Transverse colon (tissue), 4 donors: ENCODE measurements around the gene SSR3.

Experiments
- POLR2A ChIP-seq: fragments of 450-650 bp; IDR thresholded peaks from one replicate; pipeline ENCODE4 v1.6.1; 2016; ENCODE audit warnings: antibody characterized with exemption, mild to moderate bottlenecking, moderate library complexity
- POLR2AphosphoS5 ChIP-seq, 3 donors: sonication (generic); formaldehyde crosslinking; IDR thresholded peaks; one replicate each; pipeline ENCODE4 v1.6.1; 2016; ENCODE audit warnings: antibody characterized with exemption in 3 of 3
- TF ChIP-seq, protein P1 (sequence below), 5 experiments: fragments of 200-600 bp in 3 of 5; fragments of 450-650 bp in 2 of 5; sonication (generic) in 3 of 5; IDR thresholded peaks; 1 replicate in 2 of 5; 2 replicates in 3 of 5; pipeline ENCODE4 v1.5.1; 2016 to 2017; ENCODE audit warnings: antibody characterized with exemption in 5 of 5, inconsistent platforms in 3 of 5, mild to moderate bottlenecking in 2 of 5, moderate library complexity in 1 of 5

DNA sequence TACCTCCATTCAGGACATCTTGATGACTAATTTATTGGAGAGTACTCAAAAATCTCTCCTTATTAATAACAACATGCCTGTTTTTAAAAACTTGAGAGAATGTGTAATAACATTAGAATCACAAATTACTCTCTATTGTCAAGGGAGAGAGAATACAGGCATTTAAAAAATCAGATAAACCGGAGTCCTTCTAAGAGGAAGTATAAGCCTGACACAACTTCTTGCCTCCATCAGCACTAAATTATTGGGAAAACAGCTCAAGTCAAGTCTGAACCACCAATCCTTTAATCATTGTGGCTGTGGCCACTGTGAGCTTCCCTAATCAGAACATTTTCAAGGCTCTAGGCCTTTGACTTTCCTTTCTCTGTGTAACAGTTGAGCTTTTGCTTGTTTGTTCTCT lies 38.0 kb downstream of the SSR3 start:
- TF ChIP-seq, protein P1, sequence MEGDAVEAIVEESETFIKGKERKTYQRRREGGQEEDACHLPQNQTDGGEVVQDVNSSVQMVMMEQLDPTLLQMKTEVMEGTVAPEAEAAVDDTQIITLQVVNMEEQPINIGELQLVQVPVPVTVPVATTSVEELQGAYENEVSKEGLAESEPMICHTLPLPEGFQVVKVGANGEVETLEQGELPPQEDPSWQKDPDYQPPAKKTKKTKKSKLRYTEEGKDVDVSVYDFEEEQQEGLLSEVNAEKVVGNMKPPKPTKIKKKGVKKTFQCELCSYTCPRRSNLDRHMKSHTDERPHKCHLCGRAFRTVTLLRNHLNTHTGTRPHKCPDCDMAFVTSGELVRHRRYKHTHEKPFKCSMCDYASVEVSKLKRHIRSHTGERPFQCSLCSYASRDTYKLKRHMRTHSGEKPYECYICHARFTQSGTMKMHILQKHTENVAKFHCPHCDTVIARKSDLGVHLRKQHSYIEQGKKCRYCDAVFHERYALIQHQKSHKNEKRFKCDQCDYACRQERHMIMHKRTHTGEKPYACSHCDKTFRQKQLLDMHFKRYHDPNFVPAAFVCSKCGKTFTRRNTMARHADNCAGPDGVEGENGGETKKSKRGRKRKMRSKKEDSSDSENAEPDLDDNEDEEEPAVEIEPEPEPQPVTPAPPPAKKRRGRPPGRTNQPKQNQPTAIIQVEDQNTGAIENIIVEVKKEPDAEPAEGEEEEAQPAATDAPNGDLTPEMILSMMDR (IDR thresholded peaks at IDR 0.05) = no peak
- TF ChIP-seq POLR2A (no peak), POLR2AphosphoS5 (IDR thresholded peaks at IDR 0.05) (no peak)
